ENCODE results near the gene QRICH2. TPM values are rescaled to one million over a fixed set of nuclear protein-coding genes. Genes with fewer than 3 reads are reported as not detected.

QRICH2 gene
- total RNA-seq, 6 donors from 2014 or later = 1.7 to 9.4 (median 2.8) TPM

GRCh38 chr17:76267051-76267576 lies 41.0 kb downstream of the QRICH2 start:
- peak in 1 of 4 donors; percentile 16 for TF ChIP-seq POLR2A (IDR thresholded peaks at IDR 0.05)
- TF ChIP-seq CTCF (IDR thresholded peaks at IDR 0.05) = no peak
- TF ChIP-seq POLR2AphosphoS5 (IDR thresholded peaks at IDR 0.05) = no peak
- no peak for TF ChIP-seq EP300 (IDR thresholded peaks at IDR 0.05)
- 44 to 46% methylated on average over 3 to 4 of the region's 4 CpGs for WGBS, 2 donors
- Histone ChIP-seq H3K36me3 (peaks cover 2 to 25% (median 21%) of the 10 kb centered on the region in 4 donors), H3K9me3 (no peaks in the 10 kb centered on the region), H3K27ac (peak overlapping the region; percentile 94 to 100 (median 96)), H3K4me1 (peaks cover 78 to 84% (median 80%) of the 10 kb centered on the region in 4 donors), H3K27me3 (no peaks in the 10 kb centered on the region), H3K4me3 (peak overlapping the region; percentile 89 to 100 (median 96))
- DNase-seq (no peak), ATAC-seq (ENCODE audit: low FRiP score in 2 of 2) (no peak)

- DNase-seq (peak in 1 of 2 donors; percentile 63), ATAC-seq (ENCODE audit: low FRiP score in 2 of 2) (no peak)
- Histone ChIP-seq H3K4me3 (peak overlapping the region; percentile 89 to 100 (median 96)), H3K4me1 (peaks cover 78 to 82% (median 80%) of the 10 kb centered on the region in 4 donors), H3K27ac (peak overlapping the region; percentile 94 to 100 (median 96)), H3K36me3 (peaks cover 2 to 25% (median 21%) of the 10 kb centered on the region in 4 donors), H3K27me3 (no peaks in the 10 kb centered on the region), H3K9me3 (no peaks in the 10 kb centered on the region)
- TF ChIP-seq POLR2AphosphoS5 (IDR thresholded peaks at IDR 0.05) = peak in 1 of 2 donors; percentile 44
- peak in 1 of 4 donors; percentile 2 for TF ChIP-seq POLR2A (IDR thresholded peaks at IDR 0.05)
- no peak for TF ChIP-seq CTCF (IDR thresholded peaks at IDR 0.05)
- no peak for TF ChIP-seq EP300 (IDR thresholded peaks at IDR 0.05)
- WGBS, 2 donors = 2 to 10% methylated on average over 2 to 10 of the region's 12 CpGs
Measured at GRCh38 chr17:76266244-76266938, 41.7 kb downstream of the QRICH2 start.

GRCh38 chr17:76265624-76266243 lies 42.3 kb downstream of the QRICH2 start:
- peak; percentile 63 to 93 for DNase-seq
- WGBS, 2 donors = 0 to 2% methylated on average over 13 to 34 of the region's 76 CpGs
- Histone ChIP-seq H3K9me3 (no peaks in the 10 kb centered on the region), H3K27me3 (no peaks in the 10 kb centered on the region), H3K4me3 (peak overlapping the region; percentile 89 to 100 (median 96)), H3K36me3 (peaks cover 2 to 20% (median 16%) of the 10 kb centered on the region in 4 donors), H3K4me1 (peaks cover 72 to 80% (median 75%) of the 10 kb centered on the region in 4 donors), H3K27ac (peak overlapping the region; percentile 94 to 100 (median 96))
- TF ChIP-seq POLR2A (IDR thresholded peaks at IDR 0.05) = peak in 1 of 4 donors; percentile 36
- no peak for TF ChIP-seq EP300 (IDR thresholded peaks at IDR 0.05)
- peak in 1 of 6 experiments; percentile 12 for TF ChIP-seq CTCF (IDR thresholded peaks at IDR 0.05)
- TF ChIP-seq POLR2AphosphoS5 (IDR thresholded peaks at IDR 0.05) = peak in 1 of 2 donors; percentile 43
- ATAC-seq (ENCODE audit: low FRiP score in 2 of 2) = no peak

GRCh38 chr17:76264755-76265623 lies 43.1 kb downstream of the QRICH2 start, which contains the start of gene UBALD2:
TSS of gene UBALD2 (plus strand) at chr17:76265348. CDS start at chr17:76265506, 158 bp downstream.
- Histone ChIP-seq H3K27me3 (no peaks in the 10 kb centered on the region), H3K36me3 (peaks cover 2 to 12% (median 9%) of the 10 kb centered on the region in 4 donors), H3K27ac (peak within 1 kb of the TSS; percentile 94 to 100 (median 96)), H3K9me3 (no peaks in the 10 kb centered on the region), H3K4me3 (peak within 1 kb of the TSS; percentile 89 to 100 (median 96)), H3K4me1 (peaks cover 66 to 78% (median 70%) of the 10 kb centered on the region in 4 donors)
- WGBS, 2 donors = 0% methylated on average over 2 to 30 of the region's 94 CpGs
- peak in 1 of 4 donors; percentile 32 for TF ChIP-seq EP300 (IDR thresholded peaks at IDR 0.05)
- peak; percentile 84 to 95 for TF ChIP-seq POLR2AphosphoS5 (IDR thresholded peaks at IDR 0.05)
- TF ChIP-seq CTCF (IDR thresholded peaks at IDR 0.05) = peak in 2 of 6 experiments; percentile 7 to 9
- peak in 3 of 4 donors; percentile 81 to 96 (median 83) for TF ChIP-seq POLR2A (IDR thresholded peaks at IDR 0.05)
- DNase-seq (peak; percentile 100), ATAC-seq (ENCODE audit: low FRiP score in 2 of 2) (peak; percentile 97 to 98)
